Choroid plexus epithelial cell (primary cell): ENCODE results near the gene CLDN22.

ENCODE experiments used
- DNase-seq: peaks from one replicate; pipeline ENCODE4 v3.0.0-alpha.2; 2010; ENCODE audit warnings: low read depth
- H3K4me3 ChIP-seq: 2 replicates; pipeline ENCODE4 v1.5.1; 2011; ENCODE audit warnings: low read depth, mild to moderate bottlenecking, control low read depth, low read length, moderate library complexity
- CTCF ChIP-seq: conservative IDR thresholded peaks from 2 replicates; pipeline ENCODE4 v1.5.1; 2011; ENCODE audit warnings: low read depth, mild to moderate bottlenecking, control low read depth, inconsistent platforms, low read length, moderate library complexity

Gene CLDN22

GRCh38 chr4:183323295-183323694 is 3.2 kb upstream of the CLDN22 start:
- DNase-seq: no peak
- H3K4me3 ChIP-seq: no peak overlapping the region
- no peak for TF ChIP-seq CTCF

GRCh38 chr4:183322326-183322725 is 2.2 kb upstream of the CLDN22 start, which contains the start of gene CLDN24:
Gene CLDN24 (minus strand): TSS chr4:183322426. CDS start chr4:183322426, 0 bp downstream.
- no peak for DNase-seq
- no peak within 1 kb of the TSS for H3K4me3 ChIP-seq
- no peak for TF ChIP-seq CTCF

- no peak for DNase-seq
- no peak overlapping the region for H3K4me3 ChIP-seq
- TF ChIP-seq CTCF: no peak
These were observed 1.4 kb upstream of the CLDN22 start for GRCh38 chr4:183321516-183321915.

GRCh38 chr4:183321079-183321478 is 1.0 kb upstream of the CLDN22 start:
- H3K4me3 ChIP-seq: no peak overlapping the region
- TF ChIP-seq CTCF: no peak
- no peak for DNase-seq

GRCh38 chr4:183318656-183319055 is 1.4 kb downstream of the CLDN22 start:
- no peak overlapping the region for H3K4me3 ChIP-seq
- TF ChIP-seq CTCF: no peak
- DNase-seq: no peak

GRCh38 chr4:183314806-183315205 is 5.3 kb downstream of the CLDN22 start:
- no peak overlapping the region for H3K4me3 ChIP-seq
- no peak for TF ChIP-seq CTCF
- no peak for DNase-seq

GRCh38 chr4:183314336-183314735 is 5.7 kb downstream of the CLDN22 start:
- DNase-seq: no peak
- no peak overlapping the region for H3K4me3 ChIP-seq
- no peak for TF ChIP-seq CTCF
